Mesothelial cell of epicardium (in vitro differentiated cells): ENCODE results near the gene KCNMA1. TPM values are rescaled to one million over a fixed set of nuclear protein-coding genes. Genes with fewer than 3 reads are reported as not detected.
A peak's percentile ranks its signal among the peaks of the same experiment; 100 is the strongest.

Source experiments
- DNase-seq, 2 experiments: peaks; one replicate each; pipeline ENCODE4 v3.0.0; 2021; ENCODE audit warnings: low spot score in 2 of 2; ENCODE audit not compliant: unreplicated experiment in 2 of 2
- H3K27ac Mint-ChIP-seq: 2 replicates; pipeline ENCODE4 v1.8.0; 2021; ENCODE audit warnings: mixed read lengths
- H3K27me3 Mint-ChIP-seq: 2 replicates; pipeline ENCODE4 v1.8.0; 2021; ENCODE audit warnings: low read depth, mixed read lengths
- H3K36me3 Mint-ChIP-seq: 2 replicates; pipeline ENCODE4 v1.8.0; 2021; ENCODE audit warnings: mixed read lengths
- H3K4me1 Mint-ChIP-seq: 2 replicates; pipeline ENCODE4 v1.8.0; 2021; ENCODE audit warnings: mixed read lengths
- H3K4me3 Mint-ChIP-seq: 2 replicates; pipeline ENCODE4 v1.8.0; 2021; ENCODE audit warnings: mild to moderate bottlenecking, moderate library complexity, mixed read lengths
- H3K9me3 Mint-ChIP-seq: 2 replicates; pipeline ENCODE4 v1.8.0; 2021; ENCODE audit warnings: mixed read lengths
- CTCF ChIP-seq: fragments of 200-600 bp; sonication (generic); IDR thresholded peaks from one replicate; pipeline ENCODE4 v1.5.0; 2021; ENCODE audit warnings: antibody characterized with exemption; ENCODE audit not compliant: unreplicated experiment
- total RNA-seq: library from RNA; stranded (reverse); gene quantifications from 3 replicates; pipeline ENCODE4 v1.2.1, GENCODE V29; 2021

KCNMA1 gene
- total RNA-seq, 1 donor from 2014 or later, result 44.0 TPM

- H3K9me3 Mint-ChIP-seq, result no peaks in the 10 kb centered on the region
- TF ChIP-seq CTCF, result no peak
- no peaks in the 10 kb centered on the region for H3K36me3 Mint-ChIP-seq
- H3K27ac Mint-ChIP-seq, result peak overlapping the region; percentile 43
- no peak overlapping the region for H3K4me3 Mint-ChIP-seq
- peaks cover 2% of the 10 kb centered on the region for H3K27me3 Mint-ChIP-seq
- no peak for DNase-seq
- H3K4me1 Mint-ChIP-seq, result peaks cover 63% of the 10 kb centered on the region
Measured at GRCh38 chr10:76974017-76974691, 663.5 kb downstream of the KCNMA1 start.

GRCh38 chr10:76973091-76974016 lies 664.3 kb downstream of the KCNMA1 start:
- Mint-ChIP-seq H3K9me3 (no peaks in the 10 kb centered on the region), H3K36me3 (no peaks in the 10 kb centered on the region), H3K4me3 (no peak overlapping the region), H3K27ac (peak overlapping the region; percentile 43), H3K4me1 (peaks cover 64% of the 10 kb centered on the region), H3K27me3 (peaks cover 2% of the 10 kb centered on the region)
- DNase-seq, result no peak
- no peak for TF ChIP-seq CTCF

GRCh38 chr10:76972541-76972940 lies 665.1 kb downstream of the KCNMA1 start:
- Mint-ChIP-seq H3K4me3 (no peak overlapping the region), H3K36me3 (no peaks in the 10 kb centered on the region), H3K9me3 (no peaks in the 10 kb centered on the region), H3K4me1 (peaks cover 58% of the 10 kb centered on the region), H3K27ac (no peak overlapping the region), H3K27me3 (peaks cover 1% of the 10 kb centered on the region)
- no peak for DNase-seq
- TF ChIP-seq CTCF, result no peak

GRCh38 chr10:76971547-76972170 lies 665.9 kb downstream of the KCNMA1 start:
- H3K4me1 Mint-ChIP-seq, result peaks cover 56% of the 10 kb centered on the region
- TF ChIP-seq CTCF, result no peak
- H3K27me3 Mint-ChIP-seq, result no peaks in the 10 kb centered on the region

GRCh38 chr10:76970711-76971519 lies 666.7 kb downstream of the KCNMA1 start:
- peaks cover 56% of the 10 kb centered on the region for H3K4me1 Mint-ChIP-seq
- DNase-seq, result no peak
- no peak for TF ChIP-seq CTCF
- H3K9me3 Mint-ChIP-seq, result no peaks in the 10 kb centered on the region
- peak overlapping the region; percentile 23 for H3K27ac Mint-ChIP-seq
- H3K4me3 Mint-ChIP-seq, result no peak overlapping the region
- no peaks in the 10 kb centered on the region for H3K36me3 Mint-ChIP-seq
- H3K27me3 Mint-ChIP-seq, result peaks cover 2% of the 10 kb centered on the region

More at GRCh38 chr10:76971547-76972170, 665.9 kb downstream of the KCNMA1 start:
- Mint-ChIP-seq H3K9me3 (no peaks in the 10 kb centered on the region), H3K4me3 (no peak overlapping the region), H3K36me3 (no peaks in the 10 kb centered on the region), H3K27ac (peak overlapping the region; percentile 23)
- no peak for DNase-seq
